ENCODE data around the gene SIGLEC7. TPM values are rescaled to one million over a fixed set of nuclear protein-coding genes. Genes with fewer than 3 reads are reported as not detected.

Gene SIGLEC7
- total and polyA plus RNA-seq, 10 donors, result 6.8 to 59.9 (median 26.5) TPM

DNA sequence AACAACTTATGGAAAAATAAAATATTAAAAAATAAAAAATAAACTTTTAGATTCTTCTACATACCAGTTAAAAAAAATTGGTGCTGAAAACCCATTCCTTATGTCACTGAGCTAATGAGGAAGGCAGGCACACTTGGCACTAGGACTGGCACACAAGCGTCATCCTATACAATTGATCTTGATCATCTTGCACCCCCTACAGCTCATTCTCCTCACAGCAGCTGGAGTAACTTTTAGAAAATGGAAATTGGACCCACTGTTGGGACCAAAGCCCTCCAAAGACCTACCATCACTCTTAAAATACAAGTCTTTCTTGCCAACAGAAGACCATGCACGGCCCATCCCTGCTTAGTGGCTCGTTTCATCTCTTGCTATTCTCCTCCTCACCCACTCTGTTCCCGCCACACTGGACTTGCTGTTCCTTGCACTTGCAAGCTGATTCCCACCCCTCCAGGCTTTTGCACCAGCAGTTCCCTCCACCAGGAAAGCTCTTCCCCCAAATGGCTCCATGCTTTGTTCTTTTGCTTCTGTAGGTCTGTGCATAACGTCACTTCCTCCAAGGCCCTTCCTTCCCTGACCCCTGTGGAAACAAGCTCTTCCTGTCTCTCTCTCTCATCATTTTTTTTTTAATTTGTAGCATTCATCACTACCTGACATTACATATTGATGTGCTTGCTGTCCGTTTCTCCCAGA, 45.5 kb upstream of the SIGLEC7 start:
- peak; percentile 25 for DNase-seq
- intact Hi-C loops (cut with DNase I; ENCODE audit: low total_unique reads), result no loop called here
- Histone ChIP-seq H3K4me3 (no peak overlapping the region), H3K4me1 (peaks cover 0 to 28% (median 12%) of the 10 kb centered on the region in 6 donors), H3K9me3 (no peaks in the 10 kb centered on the region), H3K27me3 (replicated peaks in 1 of 7) (no peaks in the 10 kb centered on the region), H3K27ac (peak overlapping the region in 4 of 8 donors; percentile 7 to 42 (median 29)), H3K36me3 (peaks cover 0 to 52% (median 17%) of the 10 kb centered on the region in 6 donors)
- TF ChIP-seq POLR2AphosphoS5 (IDR thresholded peaks at IDR 0.05) (no peak), POLR2A (IDR thresholded peaks at IDR 0.05) (no peak)
- TF ChIP-seq, protein P1, sequence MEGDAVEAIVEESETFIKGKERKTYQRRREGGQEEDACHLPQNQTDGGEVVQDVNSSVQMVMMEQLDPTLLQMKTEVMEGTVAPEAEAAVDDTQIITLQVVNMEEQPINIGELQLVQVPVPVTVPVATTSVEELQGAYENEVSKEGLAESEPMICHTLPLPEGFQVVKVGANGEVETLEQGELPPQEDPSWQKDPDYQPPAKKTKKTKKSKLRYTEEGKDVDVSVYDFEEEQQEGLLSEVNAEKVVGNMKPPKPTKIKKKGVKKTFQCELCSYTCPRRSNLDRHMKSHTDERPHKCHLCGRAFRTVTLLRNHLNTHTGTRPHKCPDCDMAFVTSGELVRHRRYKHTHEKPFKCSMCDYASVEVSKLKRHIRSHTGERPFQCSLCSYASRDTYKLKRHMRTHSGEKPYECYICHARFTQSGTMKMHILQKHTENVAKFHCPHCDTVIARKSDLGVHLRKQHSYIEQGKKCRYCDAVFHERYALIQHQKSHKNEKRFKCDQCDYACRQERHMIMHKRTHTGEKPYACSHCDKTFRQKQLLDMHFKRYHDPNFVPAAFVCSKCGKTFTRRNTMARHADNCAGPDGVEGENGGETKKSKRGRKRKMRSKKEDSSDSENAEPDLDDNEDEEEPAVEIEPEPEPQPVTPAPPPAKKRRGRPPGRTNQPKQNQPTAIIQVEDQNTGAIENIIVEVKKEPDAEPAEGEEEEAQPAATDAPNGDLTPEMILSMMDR (IDR thresholded peaks at IDR 0.05 in 8 of 11, conservative IDR thresholded peaks at IDR 0.05 in 3 of 11), result no peak
- whole genome bisulfite sequencing, 5 donors, result 77 to 84% (median 80%) methylated on average over 6 of the region's 6 CpGs

DNA sequence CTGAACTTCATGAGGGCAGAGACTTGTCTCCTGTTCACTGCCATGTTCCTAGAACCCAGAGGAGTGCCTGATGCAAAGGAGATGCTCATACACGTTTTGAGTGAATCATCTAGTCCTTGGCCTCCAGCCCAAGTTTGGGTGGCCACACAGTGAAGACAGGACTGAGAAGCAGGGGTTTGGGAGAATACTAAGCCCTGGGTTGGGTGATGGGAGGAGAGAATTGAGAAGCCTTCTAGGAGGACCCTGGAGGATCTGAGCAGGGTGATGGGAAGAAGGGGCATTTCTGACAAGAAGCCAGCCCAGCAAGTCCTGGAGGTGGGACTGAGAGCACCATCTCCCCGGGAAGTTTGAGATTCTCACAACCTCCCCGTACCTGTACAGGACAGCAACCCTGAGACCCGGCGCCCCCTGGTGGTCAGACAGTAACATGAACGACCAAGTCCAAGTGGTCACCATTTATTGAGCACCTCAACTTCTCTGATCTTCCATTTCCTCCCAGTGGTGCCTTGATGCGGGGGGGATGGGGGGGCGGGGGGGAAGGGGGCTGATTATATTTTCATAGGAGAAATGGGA, 44.8 kb upstream of the SIGLEC7 start:
- WGBS, 5 donors, result 2 to 24% (median 17%) methylated on average over 7 to 8 of the region's 8 CpGs
- intact Hi-C loops (cut with DNase I; ENCODE audit: low total_unique reads), result no loop called here
- no peaks in the 10 kb centered on the region for H3K27me3 ChIP-seq (replicated peaks in 1 of 7)
- no peak for TF ChIP-seq POLR2AphosphoS5 (IDR thresholded peaks at IDR 0.05)
- TF ChIP-seq, protein P1 (IDR thresholded peaks at IDR 0.05 in 8 of 11, conservative IDR thresholded peaks at IDR 0.05 in 3 of 11), result peak in 9 of 11 experiments; percentile 8 to 63 (median 42)
- H3K4me1 ChIP-seq, result peaks cover 0 to 32% (median 13%) of the 10 kb centered on the region in 6 donors
- no peak overlapping the region for H3K4me3 ChIP-seq
- peak; percentile 92 for DNase-seq
- no peaks in the 10 kb centered on the region for H3K9me3 ChIP-seq
- H3K36me3 ChIP-seq, result peaks cover 0 to 58% (median 18%) of the 10 kb centered on the region in 6 donors
- peak overlapping the region in 4 of 8 donors; percentile 7 to 42 (median 29) for H3K27ac ChIP-seq

DNA sequence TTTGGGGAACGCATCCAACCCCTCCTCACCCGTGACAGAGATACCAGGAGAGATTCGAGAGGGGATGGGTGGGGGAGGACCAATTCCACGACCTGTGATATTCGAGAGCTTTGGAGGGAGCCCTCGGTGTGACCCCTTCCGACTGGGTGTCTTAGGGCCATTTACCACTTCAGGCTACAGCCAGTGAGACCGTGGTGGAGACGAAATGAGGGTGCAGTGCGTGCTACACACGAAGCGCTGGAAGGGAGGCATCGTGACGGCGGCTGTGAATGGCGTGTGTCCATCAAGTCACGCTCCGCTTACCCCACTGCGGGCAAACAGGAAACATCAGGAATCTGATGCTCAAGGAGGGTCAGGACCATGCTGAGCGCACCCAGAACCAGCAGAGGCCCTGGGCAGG, 44.3 kb upstream of the SIGLEC7 start:
- TF ChIP-seq POLR2A (IDR thresholded peaks at IDR 0.05) (no peak), POLR2AphosphoS5 (IDR thresholded peaks at IDR 0.05) (no peak)
- TF ChIP-seq, protein P1 (IDR thresholded peaks at IDR 0.05 in 8 of 11, conservative IDR thresholded peaks at IDR 0.05 in 3 of 11), result peak in 1 of 11 experiments; percentile 48
- Histone ChIP-seq H3K27me3 (replicated peaks in 1 of 7) (no peaks in the 10 kb centered on the region), H3K27ac (peak overlapping the region in 1 of 8 donors; percentile 84), H3K36me3 (peaks cover 0 to 64% (median 24%) of the 10 kb centered on the region in 6 donors), H3K4me1 (peaks cover 0 to 35% (median 16%) of the 10 kb centered on the region in 6 donors), H3K9me3 (no peaks in the 10 kb centered on the region), H3K4me3 (no peak overlapping the region)
- 72 to 90% (median 85%) methylated on average over 20 of the region's 20 CpGs for WGBS, 5 donors
- intact Hi-C loops (cut with DNase I; ENCODE audit: low total_unique reads), result no loop called here
- no peak for DNase-seq

All from spleen (tissue), 11 donors.